GM19324 (cell line): ENCODE results near the gene EIF4H.
"Not testable (repeated sequence)": the region's sequence is repeated elsewhere in the genome, so short reads cannot be mapped to it uniquely, and the experiment has no call there.

Experiments used
- ATAC-seq: cut with Tn5 transposase; IDR thresholded peaks from one replicate; pipeline ENCODE4 v1.9.1; 2021; ENCODE audit warnings: mild to moderate bottlenecking, moderate library complexity; ENCODE audit not compliant: unreplicated experiment, low FRiP score

Gene EIF4H

GRCh38 chr7:74223711-74224510 lies 49.8 kb downstream of the EIF4H start:
- ATAC-seq: no peak

- ATAC-seq: no peak
Measured at GRCh38 chr7:74224511-74224832, 50.3 kb downstream of the EIF4H start.

DNA sequence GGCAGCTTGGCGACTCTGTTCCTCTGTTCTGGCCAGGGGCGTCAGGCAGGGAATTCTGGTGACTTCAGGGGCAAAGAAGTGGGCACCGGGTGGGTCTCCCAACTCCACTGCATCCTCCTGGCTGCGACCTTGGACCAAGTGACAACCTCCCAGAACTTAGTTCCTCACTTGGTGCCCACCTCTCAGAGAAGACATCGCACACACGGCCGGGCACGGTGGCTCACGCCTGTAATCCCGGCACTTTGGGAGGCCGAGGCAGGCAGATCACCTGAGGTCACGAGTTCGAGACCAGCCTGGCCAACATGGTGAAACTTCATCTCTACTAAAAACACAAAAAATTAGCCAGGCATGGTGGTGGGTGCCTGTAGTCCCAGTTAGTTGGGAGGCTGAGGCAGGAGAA lies 50.8 kb downstream of the EIF4H start:
- ATAC-seq: not testable (repeated sequence)

GRCh38 chr7:74225400-74225799 lies 51.2 kb downstream of the EIF4H start:
- no peak for ATAC-seq

DNA sequence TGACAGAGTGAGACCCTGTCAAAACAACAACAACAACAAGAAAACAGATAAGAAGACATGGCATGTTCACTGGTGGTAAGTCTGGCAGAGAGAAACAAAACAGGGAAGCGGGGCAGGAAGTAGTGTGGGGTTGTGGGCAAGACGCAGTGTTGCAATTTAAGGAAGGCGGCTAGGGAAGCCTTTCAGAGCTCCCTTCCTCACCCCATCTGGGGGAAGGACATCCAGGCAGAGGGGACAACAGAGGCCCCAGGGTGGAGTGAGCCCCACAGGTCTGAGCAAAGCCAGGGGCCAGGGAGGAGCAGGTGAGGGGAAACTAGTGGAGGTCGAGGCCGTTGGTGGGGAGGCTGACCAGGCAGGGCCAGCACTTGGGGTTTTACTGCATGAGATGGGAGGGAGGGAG lies 52.5 kb downstream of the EIF4H start:
- ATAC-seq: no peak

- no peak for ATAC-seq
Measured at GRCh38 chr7:74228951-74229900, 55.1 kb downstream of the EIF4H start.

GRCh38 chr7:74230446-74231231 lies 56.5 kb downstream of the EIF4H start:
- no peak for ATAC-seq

- peak; percentile 51 for ATAC-seq
Measured at GRCh38 chr7:74231232-74231590, 57.1 kb downstream of the EIF4H start.

DNA sequence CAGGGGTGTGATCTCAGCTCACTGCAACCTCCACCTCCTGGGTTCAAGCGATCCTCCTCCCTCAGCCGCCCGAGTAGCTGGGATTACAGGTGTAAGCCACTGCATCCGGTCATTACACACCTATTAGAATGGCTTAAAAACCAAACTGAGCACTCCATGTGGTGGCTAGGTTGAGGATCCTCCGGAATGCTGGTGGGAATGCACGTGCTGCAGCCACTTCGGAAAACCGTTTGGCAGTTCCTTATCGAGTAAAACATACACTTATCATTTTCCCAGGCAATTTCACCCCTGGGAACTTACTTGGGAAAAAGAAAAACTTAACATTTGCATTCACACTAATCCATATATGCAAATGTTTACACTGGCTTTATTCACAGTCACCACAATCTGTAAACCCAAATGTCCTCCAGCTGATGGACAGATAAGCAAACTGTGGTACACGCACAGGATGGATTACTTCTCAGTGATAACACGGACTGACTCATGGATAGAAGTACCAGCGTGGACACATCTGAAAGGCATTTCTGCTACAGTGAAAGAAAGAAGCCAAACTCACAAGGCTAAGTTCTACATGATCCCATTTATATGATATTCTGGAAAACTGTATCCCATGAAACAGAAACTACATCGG lies 59.6 kb downstream of the EIF4H start:
- ATAC-seq: no peak

GRCh38 chr7:74235518-74236268 lies 61.5 kb downstream of the EIF4H start:
- no peak for ATAC-seq

DNA sequence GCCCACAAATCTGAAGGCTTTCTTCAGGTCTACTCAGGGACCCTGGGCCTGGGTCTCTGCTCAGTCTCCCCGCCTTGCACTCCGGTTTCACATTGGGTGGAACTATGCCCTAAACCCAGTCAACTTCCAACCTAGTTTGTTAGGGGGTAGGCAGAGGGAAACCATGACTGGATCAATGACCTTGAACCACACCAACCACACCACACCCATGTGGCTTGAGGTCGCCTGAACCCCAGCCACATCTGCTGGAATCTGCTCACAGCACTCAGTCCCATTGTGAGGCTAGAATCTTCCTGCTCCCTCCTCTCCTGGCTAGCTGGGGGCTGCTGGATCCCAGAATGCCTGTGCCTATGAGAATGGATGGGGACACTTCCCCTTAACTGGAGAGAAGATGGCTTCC lies 62.1 kb downstream of the EIF4H start:
- ATAC-seq: no peak

DNA sequence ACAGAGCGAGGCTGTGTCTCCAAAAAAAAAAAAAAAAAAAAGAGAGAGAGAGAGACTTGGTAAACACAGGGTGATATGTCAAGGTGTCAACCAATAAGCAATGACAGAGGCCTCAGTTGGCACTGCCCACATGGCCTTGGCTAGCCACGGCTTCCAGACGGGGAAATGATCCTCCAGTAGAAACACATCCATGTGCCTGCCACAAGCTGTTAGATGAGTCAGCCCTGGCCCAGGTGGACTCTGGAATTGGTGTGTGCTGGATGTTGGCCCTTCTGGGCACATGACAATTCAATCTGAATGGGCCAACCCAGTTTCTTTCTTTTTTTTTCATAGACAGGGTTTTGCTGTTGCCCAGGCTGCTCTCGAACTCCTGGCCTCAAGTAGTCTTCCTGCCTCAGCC lies 66.3 kb downstream of the EIF4H start:
- no peak for ATAC-seq

GRCh38 chr7:74242122-74242443 lies 67.9 kb downstream of the EIF4H start:
- ATAC-seq: no peak

DNA sequence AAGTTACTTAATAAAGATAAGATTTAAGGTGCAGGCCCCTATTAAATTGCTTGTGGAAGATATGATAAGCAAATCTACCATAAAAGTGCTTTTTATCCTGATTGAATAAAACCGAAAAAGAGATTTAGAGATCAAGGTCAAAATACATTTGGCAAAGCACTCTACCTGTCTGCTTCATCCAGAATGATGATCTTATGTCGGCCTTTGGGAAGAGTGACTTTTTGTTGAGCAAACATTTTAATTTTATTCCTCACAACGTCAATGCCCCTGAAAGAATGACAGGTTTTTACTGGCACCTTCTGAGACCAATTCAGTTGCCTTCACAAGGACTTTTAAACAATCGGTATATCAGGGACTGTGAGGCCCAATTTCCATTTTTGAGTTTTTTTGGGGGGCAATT lies 72.3 kb downstream of the EIF4H start:
- ATAC-seq: no peak
